Activated naive CD4-positive, alpha-beta T cell treated with anti-CD3 and anti-CD28 coated beads, Interleukin-2, amount 10 ng/mL, durations not matched to agents 7 days and 5 days (primary cell): ENCODE data around the gene F5.

Experiments
- CTCF ChIA-PET: fragments of 350-600 bp; sonication (Branson Sonifier 250); formaldehyde crosslinking; loops from one replicate; lab custom pipeline; 2021; ENCODE audit warnings: antibody characterized with exemption; lab: Charles Lee
- DNase-seq: peaks from one replicate; pipeline ENCODE4 v3.0.0-alpha.2; 2020
- H3K27ac Mint-ChIP-seq: one replicate; pipeline ENCODE4 v1.8.0; 2021; ENCODE audit warnings: mild to moderate bottlenecking, moderate library complexity, mixed read lengths
- H3K27me3 Mint-ChIP-seq: one replicate; pipeline ENCODE4 v1.8.0; 2021; ENCODE audit warnings: mild to moderate bottlenecking, mixed read lengths
- H3K36me3 Mint-ChIP-seq: one replicate; pipeline ENCODE4 v1.8.0; 2021; ENCODE audit warnings: mixed read lengths
- H3K4me1 Mint-ChIP-seq: one replicate; pipeline ENCODE4 v1.8.0; 2021; ENCODE audit warnings: mixed read lengths
- H3K4me3 Mint-ChIP-seq: one replicate; pipeline ENCODE4 v1.8.0; 2021; ENCODE audit warnings: mild to moderate bottlenecking, moderate library complexity, mixed read lengths
- H3K9me3 Mint-ChIP-seq: one replicate; pipeline ENCODE4 v1.8.0; 2021; ENCODE audit warnings: mixed read lengths

F5 gene

GRCh38 chr1:169526120-169526832 is 60.0 kb downstream of the F5 start:
- no peak overlapping the region for H3K27ac Mint-ChIP-seq
- peaks cover 6% of the 10 kb centered on the region for H3K36me3 Mint-ChIP-seq
- DNase-seq: no peak
- H3K9me3 Mint-ChIP-seq: no peaks in the 10 kb centered on the region
- peaks cover 22% of the 10 kb centered on the region for H3K4me1 Mint-ChIP-seq
- CTCF ChIA-PET: no interaction called here
- no peaks in the 10 kb centered on the region for H3K27me3 Mint-ChIP-seq
- no peak overlapping the region for H3K4me3 Mint-ChIP-seq

DNA sequence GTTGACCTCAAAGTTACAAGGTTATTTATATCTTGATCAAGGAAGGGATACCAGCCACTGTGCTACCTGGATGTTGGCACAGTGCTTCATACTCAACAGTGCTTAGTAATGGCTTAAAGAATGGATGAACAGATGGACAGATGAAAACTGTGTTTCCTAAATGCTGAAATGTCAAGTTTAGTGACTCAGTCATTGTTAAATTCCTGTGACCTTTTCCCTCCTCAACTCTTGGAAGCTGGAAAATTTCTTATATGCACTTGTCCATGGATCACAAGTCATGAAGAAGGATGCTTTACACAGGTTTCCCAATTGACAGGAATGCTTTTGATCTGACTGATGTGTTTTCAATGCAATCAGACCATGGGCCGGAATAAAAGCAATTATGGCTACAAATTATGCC is 60.9 kb downstream of the F5 start:
- H3K27ac Mint-ChIP-seq: no peak overlapping the region

GRCh38 chr1:169523904-169524303 is 62.4 kb downstream of the F5 start:
- Mint-ChIP-seq H3K36me3 (peaks cover 14% of the 10 kb centered on the region), H3K27ac (no peak overlapping the region), H3K27me3 (no peaks in the 10 kb centered on the region), H3K9me3 (no peaks in the 10 kb centered on the region), H3K4me3 (no peak overlapping the region), H3K4me1 (peaks cover 13% of the 10 kb centered on the region)
- CTCF ChIA-PET: no interaction called here
- no peak for DNase-seq

More for the DNA sequence above, 60.9 kb downstream of the F5 start:
- H3K27me3 Mint-ChIP-seq: no peaks in the 10 kb centered on the region
- no peak for DNase-seq
- CTCF ChIA-PET: no interaction called here
- peaks cover 22% of the 10 kb centered on the region for H3K4me1 Mint-ChIP-seq
- H3K4me3 Mint-ChIP-seq: no peak overlapping the region
- no peaks in the 10 kb centered on the region for H3K9me3 Mint-ChIP-seq
- H3K36me3 Mint-ChIP-seq: peaks cover 8% of the 10 kb centered on the region

GRCh38 chr1:169521226-169521625 is 65.1 kb downstream of the F5 start:
- CTCF ChIA-PET: no interaction called here
- no peaks in the 10 kb centered on the region for H3K9me3 Mint-ChIP-seq
- no peak for DNase-seq
- H3K27me3 Mint-ChIP-seq: no peaks in the 10 kb centered on the region
- no peaks in the 10 kb centered on the region for H3K4me1 Mint-ChIP-seq
- peaks cover 21% of the 10 kb centered on the region for H3K36me3 Mint-ChIP-seq
- no peak overlapping the region for H3K4me3 Mint-ChIP-seq
- H3K27ac Mint-ChIP-seq: no peak overlapping the region

- no peak for DNase-seq
- H3K36me3 Mint-ChIP-seq: peaks cover 25% of the 10 kb centered on the region
- no peak overlapping the region for H3K27ac Mint-ChIP-seq
These were observed 68.6 kb downstream of the F5 start for GRCh38 chr1:169517558-169518186.

GRCh38 chr1:169515641-169516040 is 70.6 kb downstream of the F5 start:
- Mint-ChIP-seq H3K36me3 (peaks cover 24% of the 10 kb centered on the region), H3K4me3 (no peak overlapping the region), H3K9me3 (no peaks in the 10 kb centered on the region), H3K27me3 (no peaks in the 10 kb centered on the region), H3K4me1 (no peaks in the 10 kb centered on the region), H3K27ac (no peak overlapping the region)
- CTCF ChIA-PET: interaction anchor here (0.7 to 1.5 kb wide), 2 partner anchors 92 to 1076 kb away, joined by 3 to 4 read pairs; no protein-coding TSS in a partner anchor
- no peak for DNase-seq

More at GRCh38 chr1:169517558-169518186, 68.6 kb downstream of the F5 start:
- no peak overlapping the region for H3K4me3 Mint-ChIP-seq
- CTCF ChIA-PET: no interaction called here
- H3K9me3 Mint-ChIP-seq: no peaks in the 10 kb centered on the region
- H3K4me1 Mint-ChIP-seq: no peaks in the 10 kb centered on the region
- H3K27me3 Mint-ChIP-seq: no peaks in the 10 kb centered on the region

DNA sequence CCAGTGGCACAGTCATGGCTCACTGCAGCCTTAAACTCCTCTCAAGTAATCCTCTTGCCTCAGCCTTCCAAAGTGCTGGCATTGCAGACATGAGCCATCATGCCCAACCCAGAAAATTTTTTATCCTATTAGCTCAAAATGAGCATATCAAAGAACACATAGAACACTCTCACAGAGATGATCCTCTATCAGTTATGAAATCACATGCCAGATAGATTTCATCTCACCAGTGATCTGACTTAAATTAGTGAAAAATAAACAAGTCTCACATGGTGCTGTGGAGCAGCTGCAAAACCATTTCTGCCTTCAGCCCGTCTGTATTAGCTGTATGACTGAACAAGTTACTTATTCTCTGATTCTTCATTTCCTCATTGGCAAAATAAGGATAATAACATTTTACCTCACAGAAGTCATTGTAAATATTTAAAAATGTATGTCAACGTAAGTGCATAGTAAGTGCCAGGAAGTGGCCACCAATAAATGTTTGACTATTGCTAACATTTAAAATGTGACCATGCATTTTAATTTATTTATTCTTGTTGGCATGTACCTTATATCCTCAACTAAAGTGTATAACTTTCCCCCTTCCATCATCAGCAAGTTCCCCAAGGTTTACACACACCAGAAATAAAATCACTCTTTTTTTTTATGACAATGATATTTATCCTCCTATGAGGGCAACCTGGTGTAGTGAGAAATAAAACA is 71.6 kb downstream of the F5 start:
- peaks cover 5% of the 10 kb centered on the region for H3K4me1 Mint-ChIP-seq
- no peaks in the 10 kb centered on the region for H3K27me3 Mint-ChIP-seq
- H3K9me3 Mint-ChIP-seq: no peaks in the 10 kb centered on the region
- H3K36me3 Mint-ChIP-seq: peaks cover 18% of the 10 kb centered on the region
- H3K4me3 Mint-ChIP-seq: no peak overlapping the region
- no peak overlapping the region for H3K27ac Mint-ChIP-seq
- CTCF ChIA-PET: interaction anchor here (0.7 to 1.5 kb wide), 2 partner anchors 91 to 1075 kb away, joined by 3 to 4 read pairs; no protein-coding TSS in a partner anchor
- DNase-seq: no peak

DNA sequence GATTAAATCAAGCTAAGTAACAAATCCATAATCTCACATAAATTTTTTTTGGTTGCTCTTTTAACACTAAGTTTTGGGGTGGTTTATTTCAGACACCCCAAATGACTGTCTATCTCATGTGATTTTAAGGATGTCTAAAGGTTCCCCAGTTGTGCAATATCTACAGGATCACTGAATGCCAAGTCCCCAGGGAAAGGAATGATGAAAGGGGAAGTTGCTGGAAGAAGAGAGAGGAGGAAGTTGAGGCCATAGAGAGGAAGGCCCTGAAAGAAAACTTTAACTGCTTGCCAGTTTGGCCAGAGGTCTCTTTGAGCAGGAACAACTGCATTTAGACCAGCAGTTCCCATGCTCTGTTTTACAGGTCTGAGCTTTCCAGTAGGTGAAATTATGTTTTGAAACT is 73.1 kb downstream of the F5 start:
- peaks cover 17% of the 10 kb centered on the region for H3K4me1 Mint-ChIP-seq
- no peak overlapping the region for H3K4me3 Mint-ChIP-seq
- CTCF ChIA-PET: no interaction called here
- peaks cover 19% of the 10 kb centered on the region for H3K36me3 Mint-ChIP-seq
- DNase-seq: no peak
- H3K27me3 Mint-ChIP-seq: no peaks in the 10 kb centered on the region
- no peak overlapping the region for H3K27ac Mint-ChIP-seq
- no peaks in the 10 kb centered on the region for H3K9me3 Mint-ChIP-seq

- no peaks in the 10 kb centered on the region for H3K9me3 Mint-ChIP-seq
- H3K27me3 Mint-ChIP-seq: no peaks in the 10 kb centered on the region
- H3K36me3 Mint-ChIP-seq: peaks cover 14% of the 10 kb centered on the region
- no peak for DNase-seq
- peaks cover 19% of the 10 kb centered on the region for H3K4me1 Mint-ChIP-seq
- no peak overlapping the region for H3K4me3 Mint-ChIP-seq
- CTCF ChIA-PET: interaction anchor here (0.9 kb wide), 1 partner anchor 38 kb away, joined by 3 read pairs; no protein-coding TSS in a partner anchor
- H3K27ac Mint-ChIP-seq: no peak overlapping the region
These were observed 74.8 kb downstream of the F5 start for GRCh38 chr1:169511316-169512005.

DNA sequence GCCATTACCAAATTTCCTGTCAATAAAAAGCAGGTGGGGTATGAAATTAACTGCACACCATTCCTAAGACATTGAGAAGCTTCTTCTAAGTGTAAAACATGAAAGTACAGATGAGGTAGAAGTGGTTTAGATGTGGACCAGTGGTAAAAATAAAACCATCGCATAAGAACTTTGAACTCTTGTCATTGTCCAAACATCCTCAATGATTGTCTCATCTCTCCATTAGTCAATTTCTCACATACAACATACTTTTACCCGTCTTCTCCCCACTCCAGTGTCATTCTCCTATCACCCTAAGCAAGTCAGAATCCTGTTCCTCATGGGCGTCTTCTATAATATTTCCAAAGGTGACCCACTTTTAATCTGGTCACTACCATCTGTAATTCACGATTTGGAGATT is 76.2 kb downstream of the F5 start:
- no peak overlapping the region for H3K27ac Mint-ChIP-seq
- H3K4me1 Mint-ChIP-seq: peaks cover 19% of the 10 kb centered on the region
- H3K4me3 Mint-ChIP-seq: no peak overlapping the region
- H3K36me3 Mint-ChIP-seq: peaks cover 10% of the 10 kb centered on the region
- no peaks in the 10 kb centered on the region for H3K27me3 Mint-ChIP-seq
- DNase-seq: no peak
- no peaks in the 10 kb centered on the region for H3K9me3 Mint-ChIP-seq
- CTCF ChIA-PET: interaction anchor here (1.1 kb wide), 1 partner anchor 202 kb away, joined by 3 read pairs; no protein-coding TSS in a partner anchor

GRCh38 chr1:169509354-169509753 is 76.9 kb downstream of the F5 start:
- Mint-ChIP-seq H3K27ac (no peak overlapping the region), H3K9me3 (no peaks in the 10 kb centered on the region), H3K4me1 (peaks cover 19% of the 10 kb centered on the region), H3K4me3 (no peak overlapping the region), H3K36me3 (peaks cover 6% of the 10 kb centered on the region), H3K27me3 (no peaks in the 10 kb centered on the region)
- DNase-seq: no peak
- CTCF ChIA-PET: interaction anchor here (0.9 to 1.3 kb wide), 3 partner anchors 38 to 202 kb away, joined by 3 to 4 read pairs (median 3); no protein-coding TSS in a partner anchor

GRCh38 chr1:169508432-169509338 is 77.6 kb downstream of the F5 start:
- DNase-seq: no peak
- Mint-ChIP-seq H3K27me3 (no peaks in the 10 kb centered on the region), H3K9me3 (no peaks in the 10 kb centered on the region), H3K4me3 (peak overlapping the region; percentile 40), H3K27ac (peak overlapping the region; percentile 75), H3K36me3 (peaks cover 6% of the 10 kb centered on the region), H3K4me1 (peaks cover 19% of the 10 kb centered on the region)
- CTCF ChIA-PET: interaction anchor here (0.9 to 1.8 kb wide), 4 partner anchors 38 to 905 kb away, joined by 3 to 4 read pairs (median 3); no protein-coding TSS in a partner anchor

GRCh38 chr1:169507413-169507812 is 78.9 kb downstream of the F5 start:
- H3K4me3 Mint-ChIP-seq: no peak overlapping the region
- peaks cover 19% of the 10 kb centered on the region for H3K4me1 Mint-ChIP-seq

More at GRCh38 chr1:169507413-169507812, 78.9 kb downstream of the F5 start:
- Mint-ChIP-seq H3K36me3 (peaks cover 3% of the 10 kb centered on the region), H3K27ac (no peak overlapping the region), H3K27me3 (no peaks in the 10 kb centered on the region), H3K9me3 (peaks cover 2% of the 10 kb centered on the region)
- CTCF ChIA-PET: interaction anchor here (1.5 to 1.8 kb wide), 2 partner anchors 13 to 904 kb away, joined by 3 to 6 read pairs; no protein-coding TSS in a partner anchor
- no peak for DNase-seq
